Transverse colon (tissue), 4 donors: ENCODE data around the gene AKT3. TPM values are rescaled to one million over a fixed set of nuclear protein-coding genes. Genes with fewer than 3 reads are reported as not detected.

Source experiments
- DNase-seq: peaks from one replicate; pipeline ENCODE4 v3.0.0-alpha.2; 2019
- H3K27ac ChIP-seq, 4 donors: fragments of 200-600 bp; sonication (generic); 2 replicates each; pipeline ENCODE4 v1.5.1; 2016 to 2018; ENCODE audit warnings: inconsistent platforms in 4 of 4
- H3K27me3 ChIP-seq: fragments of 200-600 bp; sonication (generic); 2 replicates; pipeline ENCODE4 v1.5.1; 2017; ENCODE audit warnings: inconsistent platforms
- H3K36me3 ChIP-seq, 4 donors: fragments of 200-600 bp; sonication (generic); 2 replicates each; pipeline ENCODE4 v1.5.1; 2017 to 2019; ENCODE audit warnings: inconsistent platforms in 4 of 4
- H3K4me1 ChIP-seq, 4 donors: fragments of 200-600 bp; sonication (generic); 2 replicates each; pipeline ENCODE4 v1.5.1; 2017 to 2020; ENCODE audit warnings: inconsistent platforms in 4 of 4
- H3K4me3 ChIP-seq, 4 donors: fragments of 200-600 bp; sonication (generic); 1 replicate in 1 of 4; 2 replicates in 3 of 4; pipeline versions ENCODE4 v1.5.1 to v1.6.1; 2017 to 2019; ENCODE audit warnings: inconsistent platforms in 4 of 4
- H3K9me3 ChIP-seq, 2 donors: fragments of 200-600 bp; sonication (generic); 2 replicates each; pipeline ENCODE4 v1.5.1; 2017 to 2019; ENCODE audit warnings: inconsistent platforms in 2 of 2
- EP300 ChIP-seq: sonication (generic); formaldehyde crosslinking; IDR thresholded peaks from one replicate; pipeline ENCODE4 v1.6.1; 2017; ENCODE audit warnings: antibody characterized with exemption, low read depth
- POLR2A ChIP-seq: fragments of 450-650 bp; IDR thresholded peaks from one replicate; pipeline ENCODE4 v1.6.1; 2016; ENCODE audit warnings: antibody characterized with exemption, mild to moderate bottlenecking, moderate library complexity
- POLR2AphosphoS5 ChIP-seq, 3 donors: sonication (generic); formaldehyde crosslinking; IDR thresholded peaks; one replicate each; pipeline ENCODE4 v1.6.1; 2016; ENCODE audit warnings: antibody characterized with exemption in 3 of 3
- WGBS, 2 donors: methylation state at CpG; one replicate each; pipeline ENCODE4 v1.1.5; 2018; ENCODE audit warnings: low coverage in 1 of 2; 5-methylcytosine and 5-hydroxymethylcytosine counted together
- in situ Hi-C, 4 donors: fragments of 200-750 bp; cut with MboI; loops; one replicate each; pipeline versions ENCODE4 v1.15.0 to v1.15.1; 2017; ENCODE audit warnings: low sequenced_read_pairs in 3 of 4, low pct_ligation_motif_present in 1 of 4, low pct_unique_long_range_greater_than_20kb in 1 of 4
- intact Hi-C: fragments of 100-400 bp; cut with DNase I; formaldehyde crosslinking; loops from one replicate; pipeline ENCODE4 v1.15.1; 2023; ENCODE audit warnings: low total_unique reads
- total RNA-seq, 4 donors: library from RNA; depleted of rRNA; stranded (reverse); fragments of >200 nt; gene quantifications; one replicate each; pipeline ENCODE4 v1.1.0, GENCODE V29; 2016
- TF ChIP-seq, protein P1 (sequence below), 5 experiments: fragments of 200-600 bp in 3 of 5; fragments of 450-650 bp in 2 of 5; sonication (generic) in 3 of 5; IDR thresholded peaks; 1 replicate in 2 of 5; 2 replicates in 3 of 5; pipeline ENCODE4 v1.5.1; 2016 to 2017; ENCODE audit warnings: antibody characterized with exemption in 5 of 5, inconsistent platforms in 3 of 5, mild to moderate bottlenecking in 2 of 5, moderate library complexity in 1 of 5

The AKT3 gene
- total RNA-seq, 4 donors from 2014 or later: 9.8 to 27.2 (median 19.4) TPM

DNA sequence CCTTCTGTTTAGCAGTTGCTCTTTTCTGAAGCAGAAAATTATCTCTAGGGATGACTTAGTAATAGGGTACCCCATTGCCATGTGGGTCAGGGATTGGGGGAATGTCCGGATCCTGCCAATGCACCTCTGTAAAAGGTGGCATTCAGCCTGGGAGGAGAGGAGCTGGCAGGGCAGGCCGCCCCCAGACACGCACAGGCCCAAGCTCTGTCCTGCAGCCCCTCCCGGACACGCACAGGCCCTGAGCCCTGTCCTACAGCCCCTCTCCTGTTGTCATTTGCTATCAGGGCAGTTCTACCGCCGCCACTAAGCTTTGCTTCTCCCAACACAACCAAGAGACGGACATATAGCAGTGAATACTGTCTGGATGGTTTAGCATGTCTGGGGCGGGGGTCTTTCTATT is 375.1 kb downstream of the AKT3 start:
- TF ChIP-seq EP300 (no peak), POLR2A (no peak), POLR2AphosphoS5 (IDR thresholded peaks at IDR 0.05) (no peak)
- TF ChIP-seq, protein P1, sequence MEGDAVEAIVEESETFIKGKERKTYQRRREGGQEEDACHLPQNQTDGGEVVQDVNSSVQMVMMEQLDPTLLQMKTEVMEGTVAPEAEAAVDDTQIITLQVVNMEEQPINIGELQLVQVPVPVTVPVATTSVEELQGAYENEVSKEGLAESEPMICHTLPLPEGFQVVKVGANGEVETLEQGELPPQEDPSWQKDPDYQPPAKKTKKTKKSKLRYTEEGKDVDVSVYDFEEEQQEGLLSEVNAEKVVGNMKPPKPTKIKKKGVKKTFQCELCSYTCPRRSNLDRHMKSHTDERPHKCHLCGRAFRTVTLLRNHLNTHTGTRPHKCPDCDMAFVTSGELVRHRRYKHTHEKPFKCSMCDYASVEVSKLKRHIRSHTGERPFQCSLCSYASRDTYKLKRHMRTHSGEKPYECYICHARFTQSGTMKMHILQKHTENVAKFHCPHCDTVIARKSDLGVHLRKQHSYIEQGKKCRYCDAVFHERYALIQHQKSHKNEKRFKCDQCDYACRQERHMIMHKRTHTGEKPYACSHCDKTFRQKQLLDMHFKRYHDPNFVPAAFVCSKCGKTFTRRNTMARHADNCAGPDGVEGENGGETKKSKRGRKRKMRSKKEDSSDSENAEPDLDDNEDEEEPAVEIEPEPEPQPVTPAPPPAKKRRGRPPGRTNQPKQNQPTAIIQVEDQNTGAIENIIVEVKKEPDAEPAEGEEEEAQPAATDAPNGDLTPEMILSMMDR (IDR thresholded peaks at IDR 0.05): no peak
- in situ Hi-C loops: no loop called here
- peaks cover 0 to 12% (median 2%) of the 10 kb centered on the region in 4 donors for H3K4me1 ChIP-seq

DNA sequence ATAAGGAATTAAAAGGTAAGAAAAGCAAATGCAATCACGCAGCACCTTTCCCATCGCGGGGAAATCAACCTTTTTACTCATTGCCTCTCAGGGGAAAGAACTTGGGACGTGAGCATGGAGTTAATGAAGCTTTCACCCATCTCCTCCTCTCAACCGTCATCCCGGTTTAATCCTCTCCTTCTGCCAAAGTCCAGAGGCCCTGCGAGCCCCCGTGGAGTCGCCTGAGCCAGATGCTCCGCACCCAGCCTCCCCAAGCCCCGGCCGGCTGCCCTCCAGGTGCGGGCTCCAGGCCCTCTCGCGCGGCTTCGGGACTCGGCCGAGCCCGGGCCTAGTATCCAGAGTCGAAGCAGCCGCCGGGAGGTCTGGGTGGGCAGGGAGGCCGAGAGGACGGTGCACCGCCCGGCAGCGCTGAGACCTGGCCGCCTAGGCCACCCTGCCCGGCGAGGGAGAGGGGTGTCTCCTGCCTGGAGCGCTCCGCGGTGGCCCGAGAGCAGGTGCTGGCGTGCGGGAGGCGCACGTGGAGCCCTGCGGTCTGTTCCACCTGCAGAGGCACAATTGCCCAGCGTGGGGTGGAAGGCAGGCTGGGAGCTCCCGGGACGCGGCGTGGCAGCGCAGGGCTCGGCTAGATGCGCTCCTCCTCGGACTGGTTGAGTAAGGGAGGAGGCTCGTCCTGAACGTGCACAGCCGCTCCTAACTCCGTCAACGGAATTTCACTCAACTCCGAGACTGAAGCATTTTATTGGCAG is 375.7 kb downstream of the AKT3 start:
- no peak for DNase-seq
- in situ Hi-C loops: no loop called here
- H3K36me3 ChIP-seq: no peaks in the 10 kb centered on the region
- H3K4me1 ChIP-seq: peaks cover 0 to 12% (median 2%) of the 10 kb centered on the region in 4 donors
- H3K4me3 ChIP-seq: peak overlapping the region in 1 of 4 donors; percentile 29
- H3K9me3 ChIP-seq: no peaks in the 10 kb centered on the region
- peak overlapping the region in 1 of 4 donors; percentile 9 for H3K27ac ChIP-seq
- H3K27me3 ChIP-seq: no peaks in the 10 kb centered on the region
- 82 to 95% methylated on average over 9 to 53 of the region's 55 CpGs for WGBS, 2 donors
- intact Hi-C loops: no loop called here
- no peak for TF ChIP-seq POLR2AphosphoS5 (IDR thresholded peaks at IDR 0.05)
- no peak for TF ChIP-seq POLR2A
- TF ChIP-seq, protein P1 (IDR thresholded peaks at IDR 0.05): no peak
- TF ChIP-seq EP300: no peak

More for the DNA sequence above, 375.1 kb downstream of the AKT3 start:
- Histone ChIP-seq H3K9me3 (no peaks in the 10 kb centered on the region), H3K4me3 (no peak overlapping the region), H3K27me3 (no peaks in the 10 kb centered on the region), H3K36me3 (no peaks in the 10 kb centered on the region), H3K27ac (no peak overlapping the region)
- intact Hi-C loops: no loop called here
- WGBS, 2 donors: 97% methylated on average over 9 of the region's 9 CpGs; no CpG with 5 or more reads in 1 of the 2 donors
- DNase-seq: no peak

DNA sequence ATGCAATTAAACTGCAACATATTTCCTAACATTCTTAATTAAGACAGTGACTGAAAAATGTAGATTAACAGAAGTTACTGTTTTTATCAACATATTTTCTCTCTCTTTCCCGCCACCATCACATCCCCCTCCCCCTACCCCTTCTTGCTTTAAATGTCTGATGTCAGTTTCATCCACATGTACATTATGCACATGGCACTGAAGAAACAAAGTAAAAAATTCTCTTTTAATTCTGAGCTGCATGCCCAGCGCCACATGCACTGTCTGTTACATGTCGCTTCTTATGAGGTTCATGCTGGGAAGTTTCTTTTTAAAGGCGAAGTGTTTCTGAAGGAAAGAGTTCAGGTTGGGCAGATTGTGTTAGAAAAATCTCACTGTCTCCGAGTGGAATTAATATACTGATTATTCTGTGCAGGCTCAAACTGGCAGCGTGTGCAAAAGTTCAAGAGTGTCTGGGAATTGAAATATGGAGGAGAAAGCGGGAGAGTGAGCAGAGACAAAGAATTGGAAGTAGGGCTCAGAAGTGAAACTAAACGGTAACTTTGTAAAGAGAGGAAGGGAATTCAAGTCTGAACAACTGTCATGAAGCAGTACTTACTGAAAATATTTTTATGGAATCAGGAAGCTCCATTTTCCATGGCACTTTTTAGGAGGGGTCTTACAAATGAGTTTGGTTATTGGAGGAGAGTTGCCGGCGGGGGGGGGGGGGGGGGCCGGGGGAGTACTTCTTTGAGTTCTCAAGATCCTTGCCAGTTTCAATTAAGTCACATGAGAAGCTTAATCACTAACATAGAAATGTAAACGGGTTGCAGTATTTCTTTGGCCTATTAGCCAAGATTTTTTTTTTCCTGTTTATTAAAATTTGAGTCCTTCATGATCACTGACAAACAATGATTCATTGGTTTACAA is 376.6 kb downstream of the AKT3 start:
- intact Hi-C loops (no loop called here), in situ Hi-C loops (no loop called here)
- Histone ChIP-seq H3K27ac (peak overlapping the region; percentile 6 to 42 (median 9)), H3K4me3 (peak overlapping the region in 3 of 4 donors; percentile 13 to 29 (median 18)), H3K9me3 (no peaks in the 10 kb centered on the region), H3K27me3 (no peaks in the 10 kb centered on the region), H3K36me3 (no peaks in the 10 kb centered on the region), H3K4me1 (peaks cover 0 to 12% (median 2%) of the 10 kb centered on the region in 4 donors)
- no peak for DNase-seq
- 43 to 45% methylated on average over 8 to 12 of the region's 12 CpGs for WGBS, 2 donors
- TF ChIP-seq, protein P1 (IDR thresholded peaks at IDR 0.05): no peak
- TF ChIP-seq EP300 (no peak), POLR2AphosphoS5 (IDR thresholded peaks at IDR 0.05) (no peak), POLR2A (no peak)
